Adrenal gland (tissue), 5 donors: ENCODE measurements around the gene AMN.

Experiments
- CTCF ChIP-seq, 6 experiments: fragments of 450-650 bp in 4 of 6; fragments of 200-600 bp in 2 of 6; sonication (generic) in 1 of 6; IDR thresholded peaks; 1 replicate in 5 of 6; 2 replicates in 1 of 6; pipeline versions ENCODE4 v1.5.1 to v1.8.0; 2016 to 2021; ENCODE audit warnings: antibody characterized with exemption in 6 of 6, mild to moderate bottlenecking in 2 of 6, moderate library complexity in 1 of 6
- POLR2A ChIP-seq, 2 donors: fragments of 450-650 bp; IDR thresholded peaks; one replicate each; pipeline ENCODE4 v1.6.1; 2017; ENCODE audit warnings: antibody characterized with exemption in 2 of 2, mild to moderate bottlenecking in 2 of 2, moderate library complexity in 1 of 2
- donor health status: DM: no; HTN: no; CAD: no.

- TF ChIP-seq CTCF (IDR thresholded peaks at IDR 0.05) (no peak), POLR2A (IDR thresholded peaks at IDR 0.05) (no peak)
Observed at GRCh38 chr14:102878174-102878969, 44.1 kb upstream of the AMN start.
